HepG2 (cell line): Measurements from ENCODE around the gene FXR2. TPM values are rescaled to one million over a fixed set of nuclear protein-coding genes. Genes with fewer than 3 reads are reported as not detected.
A peak's percentile ranks its signal among the peaks of the same experiment; 100 is the strongest.

Source experiments
- ATAD3A ChIP-seq: sonication (generic); formaldehyde crosslinking; IDR thresholded peaks from 2 replicates; pipeline ENCODE4 v1.4.0; 2020; ENCODE audit warnings: missing genetic modification reagents
- CC2D1A ChIP-seq: sonication (generic); formaldehyde crosslinking; IDR thresholded peaks from 2 replicates; pipeline ENCODE4 v1.8.1; 2023; ENCODE audit warnings: mild to moderate bottlenecking, missing genetic modification reagents
- FOXO4 ChIP-seq: sonication (generic); formaldehyde crosslinking; conservative IDR thresholded peaks from 2 replicates; pipeline ENCODE4 v1.8.1; 2023; ENCODE audit warnings: missing genetic modification reagents
- FOXP1 ChIP-seq, 2 experiments: fragments of 450-650 bp in 1 of 2; IDR thresholded peaks; 2 replicates each; pipeline ENCODE4 v1.6.1; 2017 to 2018; ENCODE audit warnings: antibody characterized with exemption in 1 of 2
- GPN1 ChIP-seq: sonication (generic); formaldehyde crosslinking; IDR thresholded peaks from 2 replicates; pipeline ENCODE4 v1.5.1; 2020; ENCODE audit warnings: missing genetic modification reagents, borderline replicate concordance
- MXD3 ChIP-seq: IDR thresholded peaks from 2 replicates; pipeline ENCODE4 v1.6.1; 2016; ENCODE audit warnings: mild to moderate bottlenecking, missing biosample characterization, missing genetic modification reagents
- MXI1 ChIP-seq: IDR thresholded peaks from 3 replicates; pipeline ENCODE4 v1.6.1; 2012; ENCODE audit warnings: low read depth, low read length, inconsistent platforms, borderline replicate concordance
- NFE2L2 ChIP-seq: fragments of 150-350 bp; IDR thresholded peaks from 2 replicates; pipeline ENCODE4 v1.6.1; 2014; ENCODE audit warnings: low read length
- NR2F6 ChIP-seq, 2 experiments: IDR thresholded peaks; 2 replicates each; pipeline ENCODE4 v1.6.1; 2016; ENCODE audit warnings: antibody characterized with exemption in 1 of 2, mild to moderate bottlenecking in 1 of 2
- PHB2 ChIP-seq: fragments of 450-650 bp; IDR thresholded peaks from 2 replicates; pipeline ENCODE4 v1.6.1; 2018; ENCODE audit not compliant: partially characterized antibody
- POLR2AphosphoS5 ChIP-seq: IDR thresholded peaks from 2 replicates; pipeline ENCODE4 v1.6.1; 2012; ENCODE audit warnings: low read depth, low read length
- SCMH1 ChIP-seq: sonication (generic); formaldehyde crosslinking; IDR thresholded peaks from 2 replicates; pipeline ENCODE4 v1.9.0; 2021; ENCODE audit warnings: missing genetic modification reagents, mild to moderate bottlenecking, borderline replicate concordance
- SMC3 ChIP-seq: IDR thresholded peaks from 2 replicates; pipeline ENCODE4 v1.6.1; 2011; ENCODE audit warnings: low read length, improper control_type of control experiment
- SRF ChIP-seq: IDR thresholded peaks from 2 replicates; pipeline ENCODE4 v1.6.1; 2011; ENCODE audit warnings: mild to moderate bottlenecking, low read depth, low read length, moderate library complexity
- STAT5B ChIP-seq: sonication (generic); formaldehyde crosslinking; IDR thresholded peaks from 2 replicates; pipeline ENCODE4 v1.4.0; 2020; ENCODE audit warnings: missing genetic modification reagents
- TARDBP ChIP-seq: sonication (generic); formaldehyde crosslinking; IDR thresholded peaks from 2 replicates; pipeline ENCODE4 v1.8.0; 2022; ENCODE audit warnings: mild to moderate bottlenecking, missing genetic modification reagents
- ZFY ChIP-seq: sonication (generic); formaldehyde crosslinking; IDR thresholded peaks from 2 replicates; pipeline ENCODE4 v1.4.0; 2020; ENCODE audit warnings: missing genetic modification reagents
- ZNF460 ChIP-seq: sonication (generic); formaldehyde crosslinking; IDR thresholded peaks from 2 replicates; pipeline ENCODE4 v1.5.1; 2020; ENCODE audit warnings: missing genetic modification reagents, mild to moderate bottlenecking, borderline replicate concordance
- ZNF468 ChIP-seq: sonication (generic); formaldehyde crosslinking; IDR thresholded peaks from 2 replicates; pipeline ENCODE4 v1.8.0; 2022; ENCODE audit warnings: mild to moderate bottlenecking, moderate library complexity, missing genetic modification reagents
- ZSCAN20 ChIP-seq: sonication (generic); formaldehyde crosslinking; IDR thresholded peaks from 2 replicates; pipeline ENCODE4 v1.4.0; 2020; ENCODE audit warnings: missing genetic modification reagents, mild to moderate bottlenecking, borderline replicate concordance
- polyA plus RNA-seq, 8 experiments: library from polyadenylated mRNA; depleted of rRNA in 3 of 8; stranded (reverse) in 7 of 8; unstranded in 1 of 8; fragments of >200 nt; fragmentation: Illumina TruSeq in 4 of 8; extraction: Trizol in 4 of 8; gene quantifications; 2 replicates each; pipeline versions ENCODE4 v1.2.1 to v1.2.3, GENCODE V29; 2011 to 2016; ENCODE audit warnings: low read depth in 4 of 8, missing spikeins in 1 of 8, mixed read lengths in 1 of 8; ENCODE audit not compliant: insufficient read depth in 1 of 8
- total RNA-seq, 5 experiments: library from RNA; depleted of rRNA; stranded (reverse); fragments of >200 nt; fragmentation: Illumina TruSeq; extraction: Trizol; gene quantifications; 2 replicates each; pipeline ENCODE4 v1.2.3, GENCODE V29; 2016; ENCODE audit warnings: low read depth in 1 of 5
- TF ChIP-seq, protein P1 (sequence below): sonication (generic); formaldehyde crosslinking; IDR thresholded peaks from 2 replicates; pipeline ENCODE4 v1.8.0; 2022; ENCODE audit warnings: mild to moderate bottlenecking, missing genetic modification reagents; ENCODE audit not compliant: insufficient replicate concordance
- TF ChIP-seq, protein P2 (sequence below): sonication (generic); formaldehyde crosslinking; IDR thresholded peaks from 2 replicates; pipeline ENCODE4 v1.5.1; 2020; ENCODE audit warnings: missing genetic modification reagents, mild to moderate bottlenecking, borderline replicate concordance
- TF ChIP-seq, protein P3 (sequence below): sonication (generic); formaldehyde crosslinking; IDR thresholded peaks from 2 replicates; pipeline ENCODE4 v1.9.0; 2022; ENCODE audit warnings: missing genetic modification reagents, mild to moderate bottlenecking, borderline replicate concordance

The FXR2 gene
- total and polyA plus RNA-seq, 2 of the 13 experiments (the other 11 are each of a cell fraction or from before 2014, with no cell fraction given): 20.9 to 24.4 TPM

GRCh38 chr17:7579001-7579833, 35.5 kb downstream of the FXR2 start, which contains the start of gene CD68 (continued):
- TF ChIP-seq SCMH1 (CRISPR knock-in tag) (no peak), STAT5B (no peak), ZSCAN20 (CRISPR knock-in tag) (peak; percentile 63; the same call in 1 of the 2 replicates), ZFY (CRISPR knock-in tag) (no peak; the same call in 1 of the 2 replicates), MXD3 (no peak; the same call in 1 of the 2 replicates), SRF (no peak), ATAD3A (no peak), ZNF468 (CRISPR knock-in tag) (no peak), MXI1 (peak; percentile 98), CC2D1A (CRISPR knock-in tag) (no peak), SMC3 (peak; percentile 32; the same call in 1 of the 2 replicates), FOXP1 (IDR thresholded peaks at IDR 0.05) (0 out of 2 replicates have a peak, but pooled peaks have one; percentile 47), FOXP1 (CRISPR knock-in tag; IDR thresholded peaks at IDR 0.05) (peak; percentile 29), NR2F6 (IDR thresholded peaks at IDR 0.05) (no peak; the same call in 1 of the 2 replicates), NR2F6 (CRISPR knock-in tag; IDR thresholded peaks at IDR 0.05) (peak; percentile 59), TARDBP (CRISPR knock-in tag) (no peak; the same call in 1 of the 2 replicates), ZNF460 (no peak), PHB2 (no peak), POLR2AphosphoS5 (peak; percentile 97), FOXO4 (CRISPR knock-in tag) (no peak), GPN1 (no peak), NFE2L2 (no peak)
- TF ChIP-seq, protein P1, sequence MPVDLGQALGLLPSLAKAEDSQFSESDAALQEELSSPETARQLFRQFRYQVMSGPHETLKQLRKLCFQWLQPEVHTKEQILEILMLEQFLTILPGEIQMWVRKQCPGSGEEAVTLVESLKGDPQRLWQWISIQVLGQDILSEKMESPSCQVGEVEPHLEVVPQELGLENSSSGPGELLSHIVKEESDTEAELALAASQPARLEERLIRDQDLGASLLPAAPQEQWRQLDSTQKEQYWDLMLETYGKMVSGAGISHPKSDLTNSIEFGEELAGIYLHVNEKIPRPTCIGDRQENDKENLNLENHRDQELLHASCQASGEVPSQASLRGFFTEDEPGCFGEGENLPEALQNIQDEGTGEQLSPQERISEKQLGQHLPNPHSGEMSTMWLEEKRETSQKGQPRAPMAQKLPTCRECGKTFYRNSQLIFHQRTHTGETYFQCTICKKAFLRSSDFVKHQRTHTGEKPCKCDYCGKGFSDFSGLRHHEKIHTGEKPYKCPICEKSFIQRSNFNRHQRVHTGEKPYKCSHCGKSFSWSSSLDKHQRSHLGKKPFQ (CRISPR knock-in tag): no peak
- TF ChIP-seq, protein P2, sequence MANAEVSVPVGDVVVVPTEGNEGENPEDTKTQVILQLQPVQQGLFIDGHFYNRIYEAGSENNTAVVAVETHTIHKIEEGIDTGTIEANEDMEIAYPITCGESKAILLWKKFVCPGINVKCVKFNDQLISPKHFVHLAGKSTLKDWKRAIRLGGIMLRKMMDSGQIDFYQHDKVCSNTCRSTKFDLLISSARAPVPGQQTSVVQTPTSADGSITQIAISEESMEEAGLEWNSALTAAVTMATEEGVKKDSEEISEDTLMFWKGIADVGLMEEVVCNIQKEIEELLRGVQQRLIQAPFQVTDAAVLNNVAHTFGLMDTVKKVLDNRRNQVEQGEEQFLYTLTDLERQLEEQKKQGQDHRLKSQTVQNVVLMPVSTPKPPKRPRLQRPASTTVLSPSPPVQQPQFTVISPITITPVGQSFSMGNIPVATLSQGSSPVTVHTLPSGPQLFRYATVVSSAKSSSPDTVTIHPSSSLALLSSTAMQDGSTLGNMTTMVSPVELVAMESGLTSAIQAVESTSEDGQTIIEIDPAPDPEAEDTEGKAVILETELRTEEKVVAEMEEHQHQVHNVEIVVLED: no peak
- TF ChIP-seq, protein P3, sequence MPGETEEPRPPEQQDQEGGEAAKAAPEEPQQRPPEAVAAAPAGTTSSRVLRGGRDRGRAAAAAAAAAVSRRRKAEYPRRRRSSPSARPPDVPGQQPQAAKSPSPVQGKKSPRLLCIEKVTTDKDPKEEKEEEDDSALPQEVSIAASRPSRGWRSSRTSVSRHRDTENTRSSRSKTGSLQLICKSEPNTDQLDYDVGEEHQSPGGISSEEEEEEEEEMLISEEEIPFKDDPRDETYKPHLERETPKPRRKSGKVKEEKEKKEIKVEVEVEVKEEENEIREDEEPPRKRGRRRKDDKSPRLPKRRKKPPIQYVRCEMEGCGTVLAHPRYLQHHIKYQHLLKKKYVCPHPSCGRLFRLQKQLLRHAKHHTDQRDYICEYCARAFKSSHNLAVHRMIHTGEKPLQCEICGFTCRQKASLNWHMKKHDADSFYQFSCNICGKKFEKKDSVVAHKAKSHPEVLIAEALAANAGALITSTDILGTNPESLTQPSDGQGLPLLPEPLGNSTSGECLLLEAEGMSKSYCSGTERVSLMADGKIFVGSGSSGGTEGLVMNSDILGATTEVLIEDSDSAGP: peak; percentile 69; the same call in 1 of the 2 replicates
